HG03520 (cell line): ENCODE data around the gene GPR37L1.
"Not testable (repeated sequence)": the region's sequence is repeated elsewhere in the genome, so short reads cannot be mapped to it uniquely, and the experiment has no call there.

Experiments
- ATAC-seq: cut with Tn5 transposase; IDR thresholded peaks from one replicate; pipeline ENCODE4 v1.9.1; 2021; ENCODE audit warnings: mild to moderate bottlenecking, moderate library complexity; ENCODE audit not compliant: unreplicated experiment

GPR37L1 gene

DNA sequence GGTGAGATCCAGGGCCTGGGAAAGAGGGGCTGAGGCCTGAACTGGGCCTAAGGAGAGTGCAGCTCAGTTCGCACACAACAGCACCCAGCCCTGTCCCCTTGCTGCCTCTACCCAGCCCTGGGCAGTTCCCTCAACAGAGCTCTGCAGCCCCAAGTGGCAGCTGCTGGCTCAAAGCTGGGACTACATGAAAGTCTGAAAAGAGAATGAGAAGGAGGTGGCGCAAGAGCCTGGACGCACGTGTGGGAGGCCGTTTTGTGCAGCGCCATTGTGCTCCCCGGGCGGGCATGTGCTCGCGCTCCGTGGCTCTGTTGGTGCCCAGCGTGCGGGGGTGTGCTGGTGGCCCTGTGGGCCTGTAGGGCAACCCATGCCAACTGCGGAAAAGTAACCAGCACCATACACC, 10.3 kb downstream of the GPR37L1 start:
- no peak for ATAC-seq

DNA sequence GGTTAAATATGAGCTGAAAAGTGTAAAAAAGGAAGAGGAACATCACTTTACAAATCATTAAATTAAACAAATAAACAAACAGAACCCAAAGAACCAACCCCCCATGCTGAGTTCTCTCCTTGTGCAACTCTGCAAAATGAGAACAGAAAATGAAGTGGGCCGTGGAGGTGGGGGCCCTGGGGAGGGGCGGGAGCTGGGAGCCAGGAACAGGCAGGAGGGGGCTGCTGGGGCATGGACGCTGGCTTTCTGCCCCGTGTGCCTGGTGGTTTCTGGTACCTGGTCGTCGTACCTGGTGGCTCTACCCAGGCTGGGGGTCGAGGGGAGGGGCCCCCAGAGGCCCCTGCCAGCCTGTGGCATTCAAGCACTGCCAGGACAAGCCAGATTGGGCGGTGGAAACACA, 10.8 kb downstream of the GPR37L1 start:
- ATAC-seq: no peak

DNA sequence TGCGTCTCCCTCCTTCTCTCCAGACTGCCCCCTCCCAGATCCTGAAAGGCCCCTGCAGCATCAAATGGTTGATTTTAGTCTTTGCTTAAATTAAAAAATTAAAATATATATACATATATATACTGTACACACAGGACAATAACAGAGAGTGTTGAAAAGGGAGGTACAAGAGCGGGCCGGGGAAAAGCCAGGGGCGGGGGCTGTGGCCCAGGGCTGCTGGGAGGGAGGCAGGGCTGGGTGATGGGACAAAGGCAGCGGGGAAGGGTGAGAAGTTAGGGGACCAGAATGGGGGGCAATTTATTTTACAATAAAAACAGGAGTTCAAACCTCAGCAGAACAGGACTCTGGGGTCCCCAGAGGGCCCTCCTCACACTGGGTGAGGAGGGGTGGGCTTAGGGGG, 11.3 kb downstream of the GPR37L1 start:
- ATAC-seq: no peak

DNA sequence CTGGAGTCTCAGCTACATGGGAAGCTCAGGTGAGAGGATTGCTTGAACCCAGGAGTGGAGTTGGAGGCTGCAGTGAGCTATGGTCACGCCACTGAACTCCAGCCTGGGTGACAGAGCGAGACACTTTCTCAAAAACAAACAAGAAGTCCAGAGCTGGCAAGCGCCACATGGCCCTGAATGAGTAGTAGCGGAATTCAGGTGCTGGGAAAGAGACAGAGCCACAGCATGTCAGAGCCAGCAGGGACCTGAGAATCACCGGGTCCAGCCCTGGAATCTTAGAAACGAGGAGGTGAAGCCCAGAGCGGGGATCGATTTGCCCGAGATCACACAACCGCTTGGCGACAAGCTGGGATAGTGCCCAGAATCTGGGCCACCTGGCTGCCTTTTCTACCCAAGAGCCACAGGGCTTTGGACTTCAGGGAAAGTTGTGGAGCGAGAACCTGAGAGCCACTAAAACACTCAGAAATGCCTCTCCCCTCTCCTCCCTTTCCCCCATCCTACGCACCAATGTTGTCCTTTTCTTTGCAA, 12.0 kb downstream of the GPR37L1 start:
- ATAC-seq: no peak

DNA sequence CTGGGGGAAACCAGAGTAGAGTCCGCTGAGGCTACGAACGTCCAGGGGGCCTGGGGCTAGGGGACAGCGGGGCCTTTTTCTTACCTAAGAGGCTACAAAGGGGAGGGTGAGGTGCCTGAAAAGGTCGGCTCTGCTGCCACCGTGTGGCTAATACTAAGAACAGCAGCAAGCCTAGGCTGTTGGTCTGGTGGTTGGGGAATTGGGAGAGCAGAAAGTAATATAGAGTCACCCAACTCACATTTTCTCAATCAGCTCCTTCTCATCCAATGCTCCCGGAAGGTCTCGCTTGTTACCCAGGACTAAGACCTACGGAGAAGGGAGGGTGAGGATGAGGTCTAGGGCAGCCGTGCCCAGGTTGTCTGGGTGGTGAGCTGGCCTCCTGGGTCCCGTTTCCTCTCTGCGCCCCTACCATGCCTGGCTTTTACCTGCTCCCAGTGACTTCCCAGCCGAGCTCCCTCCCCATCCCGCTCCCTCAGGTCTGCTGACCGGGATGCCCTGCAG, 12.6 kb downstream of the GPR37L1 start:
- no peak for ATAC-seq

DNA sequence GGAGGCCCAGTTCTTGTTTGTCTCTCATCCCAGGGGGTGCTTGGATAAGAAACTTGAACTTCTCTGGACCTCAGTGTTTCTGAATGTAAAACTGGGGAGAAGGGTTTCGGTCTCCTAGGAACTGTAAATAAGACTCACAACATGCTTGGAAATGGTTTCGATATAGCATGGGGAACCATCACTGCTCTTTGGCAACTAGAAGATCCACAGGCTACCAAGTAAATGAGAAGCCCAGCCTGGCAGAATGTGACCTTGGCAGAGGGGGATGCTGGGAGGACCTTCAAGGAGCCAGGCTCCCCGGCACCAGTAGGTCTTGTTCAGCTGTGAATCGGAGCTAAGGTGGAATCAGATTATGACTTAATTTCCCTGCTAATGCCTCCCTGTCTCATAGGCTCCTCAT, 18.1 kb downstream of the GPR37L1 start:
- no peak for ATAC-seq

DNA sequence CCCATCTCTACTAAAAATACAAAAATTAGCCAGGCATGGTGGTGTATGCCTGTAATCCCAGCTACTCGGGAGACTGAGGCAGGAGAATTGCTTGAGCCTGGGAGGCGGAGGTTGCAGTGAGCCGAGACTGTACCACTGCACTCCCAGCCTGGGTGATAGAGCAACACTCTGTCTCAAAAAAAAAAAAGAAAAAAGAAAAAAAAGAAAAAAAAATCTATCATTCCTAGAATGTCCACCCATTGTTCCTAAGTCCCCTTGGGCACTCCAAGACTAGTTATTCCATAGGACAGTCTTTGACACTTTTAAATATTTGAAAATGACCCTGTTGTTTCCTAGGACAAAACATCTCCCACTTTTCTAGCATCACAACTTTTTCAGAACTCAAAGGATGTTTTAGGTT, 18.8 kb downstream of the GPR37L1 start:
- not testable (repeated sequence) for ATAC-seq

DNA sequence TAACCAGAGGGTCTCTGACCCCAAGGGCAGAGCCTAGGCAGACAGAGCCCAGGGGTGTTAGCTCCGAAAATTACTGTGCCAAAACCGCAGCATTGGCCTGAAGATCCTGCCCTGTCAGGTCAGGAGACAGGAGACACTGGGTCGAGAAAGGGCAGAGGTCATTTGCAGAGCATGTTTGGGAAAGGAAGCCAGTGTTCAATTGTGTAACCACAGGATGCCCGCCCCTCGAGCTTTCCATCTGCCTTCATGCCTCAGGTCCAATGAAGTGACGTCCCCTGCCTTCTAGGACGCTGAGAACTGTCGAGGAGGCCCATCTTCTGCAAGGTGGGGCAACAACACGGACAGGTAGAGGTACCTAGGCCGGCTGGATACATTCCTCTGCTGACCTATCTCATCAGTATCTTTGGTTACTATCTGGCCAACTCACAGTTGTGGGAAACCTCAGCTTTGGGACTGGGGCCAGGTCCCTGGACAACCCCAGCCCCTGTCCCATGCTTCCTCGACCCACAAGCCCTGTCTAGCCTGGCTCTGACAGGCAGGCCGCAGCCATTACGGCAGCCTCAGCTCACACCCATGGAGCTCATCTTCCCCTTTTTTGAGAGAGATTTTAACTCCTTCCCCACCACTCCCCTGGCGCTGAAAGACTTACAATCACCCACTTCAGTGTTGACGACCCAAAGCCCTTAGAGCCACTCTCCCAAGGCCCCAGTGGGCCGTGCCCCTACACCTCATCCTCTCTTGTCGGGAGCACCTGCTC, 20.5 kb downstream of the GPR37L1 start:
- peak; percentile 23 for ATAC-seq

DNA sequence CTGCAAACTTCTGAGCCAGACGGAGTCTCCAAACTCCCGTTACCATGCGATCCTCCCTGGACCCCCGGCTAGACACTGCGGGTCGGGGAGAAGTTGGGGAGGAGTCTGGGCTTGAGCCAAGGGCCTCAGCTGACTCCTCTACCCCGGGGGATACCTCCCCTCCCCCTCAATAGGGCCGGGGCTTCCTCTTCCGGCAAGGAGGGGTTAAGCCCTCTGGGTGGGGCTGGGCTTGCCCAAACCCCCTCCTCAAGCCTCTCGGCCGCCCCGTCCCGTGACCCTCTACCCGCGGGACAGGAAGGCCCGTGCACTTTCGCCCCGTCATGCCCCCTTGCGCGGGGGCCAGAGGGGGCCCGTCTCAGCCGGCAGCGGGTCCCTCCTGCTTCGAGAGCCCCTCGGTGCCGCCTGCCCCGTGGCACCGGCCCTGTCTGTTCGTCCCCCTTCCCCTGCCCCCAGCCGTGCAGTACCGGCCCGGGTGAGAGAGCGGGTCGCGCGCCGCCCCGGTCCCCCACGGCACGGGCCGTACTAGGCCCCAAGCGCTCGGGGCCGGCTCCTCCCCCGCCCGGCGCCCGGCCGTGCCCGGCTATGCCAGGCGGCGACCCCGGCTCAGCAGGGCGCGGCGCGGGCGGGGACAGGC, 21.2 kb downstream of the GPR37L1 start:
- ATAC-seq: peak; percentile 27

DNA sequence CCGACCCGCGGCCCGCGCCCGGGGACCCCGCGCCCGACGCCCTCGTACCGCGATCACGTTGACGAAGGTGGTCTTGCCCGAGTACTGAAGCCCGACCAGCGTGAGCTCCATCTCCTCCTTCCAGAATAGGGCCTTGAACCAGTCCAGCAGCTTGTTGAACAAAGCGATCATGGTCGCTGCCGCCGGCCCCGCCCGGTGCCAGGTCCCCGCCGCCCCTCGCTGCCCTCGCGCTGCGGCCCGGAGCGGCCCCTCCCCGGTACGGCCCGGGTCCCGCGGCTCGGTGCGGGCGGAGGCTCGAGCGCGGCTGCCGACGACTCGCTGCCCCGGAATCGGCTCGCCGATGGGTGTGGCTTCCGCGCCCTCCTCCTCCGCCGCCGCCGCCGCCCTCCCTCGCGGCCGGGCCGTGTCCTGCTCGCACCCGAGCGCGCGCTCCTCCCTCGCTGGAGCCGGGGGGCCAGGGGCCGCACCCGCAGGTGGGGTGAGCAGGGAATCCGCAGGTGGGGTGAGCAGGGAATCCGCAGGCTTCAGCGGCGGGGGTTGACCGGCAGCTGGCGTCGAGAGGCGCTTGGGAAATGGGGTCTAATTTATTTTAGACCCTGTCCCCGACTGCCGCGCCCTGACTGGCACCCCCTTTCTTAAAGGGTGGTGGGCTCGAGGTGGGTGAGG, 21.8 kb downstream of the GPR37L1 start, which contains the start of gene ARL8A:
TSS of gene ARL8A (minus strand) at position 336 of the 666 bp plus-strand sequence. CDS start at position 171, 165 bp downstream.
- peak; percentile 42 for ATAC-seq

DNA sequence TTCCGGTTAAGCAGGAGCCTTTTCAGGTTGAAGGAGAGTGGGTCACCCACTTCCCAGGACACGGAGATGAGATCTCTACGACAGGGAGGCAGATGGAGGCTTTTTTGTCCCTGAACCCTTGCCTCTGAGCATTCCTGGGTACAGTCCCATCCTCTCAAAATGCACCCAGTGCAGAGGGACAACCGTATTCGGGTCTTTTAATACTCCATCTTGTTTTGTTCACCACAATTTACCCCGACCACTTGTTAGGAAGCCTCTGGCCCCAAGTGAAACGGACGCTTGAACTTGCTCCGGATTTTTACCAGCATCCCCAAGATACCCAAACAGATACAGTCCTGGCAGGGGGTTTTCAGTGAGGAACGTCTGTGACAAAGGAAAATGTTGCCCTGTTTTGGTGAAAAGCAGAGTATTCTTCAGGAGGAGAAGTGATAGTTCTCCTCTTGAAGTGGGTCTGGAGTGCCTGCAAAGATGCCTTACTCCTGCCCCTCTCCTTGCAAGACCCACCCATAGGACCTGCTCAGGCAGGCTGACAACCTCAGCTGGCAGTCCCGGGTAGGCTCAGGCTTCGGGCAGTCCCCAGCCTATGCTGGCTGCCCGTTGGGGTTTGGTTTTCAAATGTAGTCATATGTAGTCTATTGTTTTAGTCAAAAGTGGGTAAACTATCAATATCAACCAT, 22.5 kb downstream of the GPR37L1 start:
- no peak for ATAC-seq

DNA sequence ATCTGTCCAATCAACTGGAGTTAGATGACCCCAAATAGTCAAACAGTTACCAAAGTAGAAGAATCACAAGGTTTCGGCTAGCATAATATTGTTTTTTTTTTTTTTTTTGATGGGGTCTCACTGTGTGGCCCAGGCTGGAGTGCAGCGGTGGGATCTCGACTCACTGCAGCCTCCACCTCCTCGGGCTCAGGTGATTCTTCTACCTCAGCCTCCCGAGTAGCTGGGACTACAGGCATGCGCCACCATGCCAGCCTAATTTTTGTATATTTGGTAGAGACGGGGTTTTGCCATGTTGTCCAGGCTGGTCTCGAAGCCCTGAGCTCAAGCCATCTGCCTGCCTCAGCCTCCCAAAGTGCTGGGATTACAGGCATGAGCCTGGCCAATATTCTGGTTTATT, 23.0 kb downstream of the GPR37L1 start:
- ATAC-seq: not testable (repeated sequence)

DNA sequence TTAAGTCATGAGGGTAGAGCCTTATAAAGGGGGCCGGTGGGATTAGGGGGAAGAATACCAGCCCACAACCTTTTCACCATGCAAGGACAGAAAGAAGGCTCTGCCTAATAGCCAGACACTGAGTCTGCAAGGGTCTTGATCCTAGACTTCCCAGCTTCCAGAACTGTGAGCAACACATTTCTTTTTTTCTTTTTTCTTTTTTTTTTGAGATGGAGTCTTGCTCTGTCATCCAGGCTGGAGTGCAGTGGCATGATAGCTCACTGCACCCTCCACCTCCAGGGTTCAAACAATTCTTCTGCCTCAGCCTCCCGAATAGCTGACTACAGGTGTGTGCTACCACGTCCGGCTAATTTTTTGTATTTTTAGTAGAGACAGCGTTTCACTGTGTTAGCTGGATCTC, 23.6 kb downstream of the GPR37L1 start:
- no peak for ATAC-seq

DNA sequence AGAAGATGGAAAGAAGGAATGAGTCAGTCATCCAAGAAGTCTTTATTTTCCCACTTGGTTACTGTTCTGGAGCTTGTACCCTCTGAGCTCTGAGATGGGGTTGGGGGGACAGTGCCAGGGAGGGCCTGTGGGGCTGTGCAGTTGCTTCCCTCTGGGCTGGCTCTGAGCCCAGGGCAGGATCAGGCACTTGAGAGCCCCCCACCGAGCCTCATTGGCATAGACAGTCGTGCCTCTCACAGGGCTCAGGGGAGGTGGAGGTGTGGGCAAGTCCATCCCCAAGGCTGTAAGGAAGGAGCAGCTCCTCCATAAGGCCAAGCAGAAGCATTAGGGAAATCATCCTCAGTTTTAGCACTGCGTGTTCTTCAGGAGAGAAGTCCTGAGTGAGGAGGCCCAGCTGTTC, 24.3 kb downstream of the GPR37L1 start:
- ATAC-seq: no peak

DNA sequence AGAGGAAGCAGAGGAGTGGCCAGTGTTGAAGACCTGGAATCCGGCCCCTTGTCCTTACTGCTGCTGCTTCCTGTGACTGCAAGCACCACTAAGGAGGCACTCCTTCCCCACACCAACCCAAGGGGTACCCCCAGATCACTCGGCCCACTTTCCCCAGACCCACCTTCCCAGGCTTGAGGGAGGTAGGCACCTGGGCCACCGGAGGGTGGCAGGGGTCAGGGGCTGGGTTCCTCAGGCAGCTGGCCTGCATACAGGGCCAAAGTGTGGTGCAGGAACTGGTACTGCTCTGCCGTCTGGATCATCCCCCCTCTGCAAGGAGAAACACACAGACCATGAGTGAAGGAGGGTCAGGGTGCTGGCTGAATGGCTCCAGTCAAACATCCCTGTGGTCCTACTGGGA, 25.7 kb downstream of the GPR37L1 start:
- no peak for ATAC-seq

DNA sequence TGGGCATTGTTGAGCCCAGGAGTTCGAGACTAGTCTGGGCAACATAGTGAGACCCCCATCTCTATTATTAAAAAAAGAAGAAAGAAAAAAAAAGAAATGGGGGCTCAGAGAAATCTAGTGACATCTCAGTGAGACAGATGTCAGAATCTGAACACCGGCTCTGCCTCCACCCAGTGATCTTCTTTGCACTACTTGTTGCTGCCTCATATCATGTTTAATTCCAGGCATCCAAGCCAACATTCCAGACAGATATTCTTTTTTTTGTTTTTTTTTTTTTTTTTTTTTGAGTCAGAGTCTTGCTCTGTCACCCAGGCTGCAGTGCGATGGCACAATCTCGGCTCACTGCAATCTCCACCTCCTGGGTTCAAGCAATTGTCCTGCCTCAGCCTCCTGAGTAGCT, 26.8 kb downstream of the GPR37L1 start:
- no peak for ATAC-seq

DNA sequence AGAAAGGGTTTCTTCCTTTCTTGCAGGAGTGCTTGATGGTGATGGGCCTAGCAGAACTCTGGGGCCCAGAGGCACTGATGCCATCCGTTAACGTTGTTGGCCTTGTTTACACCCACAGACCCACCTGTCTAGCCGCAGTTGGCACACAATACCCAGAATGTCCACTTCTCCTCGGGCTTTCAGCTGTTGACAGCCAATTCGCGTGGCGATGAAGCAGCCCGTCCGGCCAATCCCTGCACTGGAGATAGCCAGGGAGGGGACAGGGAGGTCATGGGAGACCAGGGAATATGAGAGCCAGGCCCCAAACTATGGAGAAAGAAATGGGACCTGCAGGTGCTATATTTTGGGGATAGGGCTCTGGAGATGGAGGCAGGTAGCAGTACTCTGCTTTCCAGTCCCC, 27.5 kb downstream of the GPR37L1 start:
- ATAC-seq: no peak

DNA sequence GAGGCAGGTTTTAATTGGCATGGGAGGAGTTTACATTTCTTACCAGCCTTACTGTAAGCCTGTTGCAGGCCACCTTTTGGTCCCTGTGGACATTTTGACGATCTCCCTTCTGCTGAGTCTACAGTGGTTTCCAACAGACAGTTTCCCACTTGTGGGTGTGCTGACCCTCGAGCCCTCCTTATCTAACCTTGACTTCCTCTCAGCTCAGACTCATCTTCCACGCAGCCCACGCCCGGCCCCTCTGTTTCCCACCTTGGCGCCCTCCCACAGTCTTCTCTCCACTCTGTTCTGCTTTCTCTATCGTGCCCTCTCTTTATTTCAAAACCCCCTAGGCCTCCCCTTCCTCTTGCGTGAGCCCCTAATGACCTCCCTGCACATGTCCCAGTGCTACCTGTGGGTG, 27.9 kb downstream of the GPR37L1 start:
- ATAC-seq: no peak

DNA sequence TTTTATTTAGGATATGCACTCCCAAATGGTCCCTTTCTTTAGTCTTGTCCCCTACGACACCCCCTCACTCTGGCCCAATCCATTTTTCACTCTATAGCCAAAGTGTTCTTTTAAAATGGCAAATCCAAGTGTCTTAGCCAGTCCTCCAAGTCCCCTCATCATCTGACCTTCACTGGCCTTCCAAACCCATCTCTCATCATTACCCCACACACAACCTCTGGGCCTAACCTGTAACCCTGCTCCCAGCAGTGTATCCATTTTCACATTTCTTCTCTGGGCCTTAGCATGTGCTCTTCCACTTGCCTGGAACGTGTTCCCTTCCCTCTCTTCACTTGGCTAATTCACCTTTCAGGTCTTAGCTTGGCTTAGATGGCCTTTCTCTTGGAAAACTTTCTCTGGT, 28.3 kb downstream of the GPR37L1 start:
- ATAC-seq: no peak

DNA sequence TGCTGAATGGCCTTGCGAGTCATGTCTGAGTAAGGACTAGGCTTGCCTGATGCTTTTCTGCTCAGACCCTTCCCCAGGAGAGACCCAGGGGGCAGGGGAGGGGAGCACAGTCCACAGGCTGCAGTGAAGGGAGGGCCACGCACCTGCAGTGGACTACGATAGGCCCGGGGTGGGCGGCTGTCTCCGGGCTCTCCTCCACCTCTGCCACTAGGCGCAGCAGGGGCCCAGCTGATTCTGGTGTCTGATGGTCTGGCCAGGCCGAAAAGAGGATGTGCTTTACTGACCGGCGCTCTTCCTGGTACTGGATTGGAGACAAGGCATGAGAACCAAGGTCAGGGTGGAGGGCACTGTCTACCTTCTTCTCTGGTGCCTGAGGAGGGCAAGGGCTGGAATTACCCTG, 29.7 kb downstream of the GPR37L1 start:
- no peak for ATAC-seq

DNA sequence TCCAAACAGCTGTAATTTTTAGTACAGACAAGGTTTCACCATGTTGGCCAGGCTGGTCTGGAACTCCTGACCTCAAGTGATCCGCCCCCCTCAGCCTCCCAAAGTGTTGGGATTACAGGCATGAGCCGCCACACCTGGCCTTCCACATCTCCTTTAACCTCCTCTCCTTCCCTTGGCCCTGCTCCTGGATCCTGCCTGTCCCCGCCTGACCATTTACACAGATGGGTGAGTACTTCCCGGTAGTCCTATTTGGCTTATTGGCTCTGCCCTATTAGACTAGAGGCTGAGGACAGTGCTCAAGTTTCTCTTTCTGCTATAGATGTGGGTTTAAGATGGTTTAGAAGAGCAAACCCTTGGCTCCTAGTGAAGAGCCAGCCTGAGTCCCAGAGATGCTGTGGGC, 30.6 kb downstream of the GPR37L1 start:
- ATAC-seq: no peak
